Aorta (tissue), 5 donors: ENCODE data around the gene VASH2. TPM values are rescaled to one million over a fixed set of nuclear protein-coding genes. Genes with fewer than 3 reads are reported as not detected.
"Not testable (repeated sequence)": the region's sequence is repeated elsewhere in the genome, so short reads cannot be mapped to it uniquely, and the experiment has no call there.

Source experiments
- ATAC-seq: fragments of 200-7000 bp; cut with Tn5 transposase; one replicate; pipeline ENCODE4 v1.9.1; 2022; ENCODE audit warnings: moderate library complexity; ENCODE audit not compliant: low FRiP score
- DNase-seq, 2 donors: peaks; one replicate each; pipeline ENCODE4 v3.0.0-alpha.2; 2020
- H3K27ac ChIP-seq, 2 donors: one replicate each; pipeline ENCODE4 v1.5.1; 2013; ENCODE audit warnings: low read length in 2 of 2, mild to moderate bottlenecking in 2 of 2, moderate library complexity in 2 of 2, control low read depth in 1 of 2, inconsistent platforms in 1 of 2, low read depth in 1 of 2
- H3K27me3 ChIP-seq, 2 donors: one replicate each; pipeline ENCODE4 v1.6.1; 2013; ENCODE audit warnings: control low read depth in 1 of 2, low read length in 1 of 2, mild to moderate bottlenecking in 1 of 2, moderate library complexity in 1 of 2; ENCODE audit not compliant: insufficient read depth in 2 of 2, control insufficient read depth in 1 of 2
- H3K36me3 ChIP-seq, 2 donors: one replicate each; pipeline ENCODE4 v1.6.1; 2013; ENCODE audit warnings: control low read depth in 1 of 2, low read length in 1 of 2, mild to moderate bottlenecking in 1 of 2; ENCODE audit not compliant: insufficient read depth in 2 of 2, control insufficient read depth in 1 of 2
- H3K4me1 ChIP-seq, 2 donors: one replicate each; pipeline ENCODE4 v1.6.1; 2013; ENCODE audit warnings: low read length in 2 of 2, control low read depth in 1 of 2, mild to moderate bottlenecking in 1 of 2, moderate library complexity in 1 of 2; ENCODE audit not compliant: insufficient read depth in 2 of 2, control insufficient read depth in 1 of 2
- H3K4me3 ChIP-seq, 2 donors: one replicate each; pipeline ENCODE4 v1.5.1; 2013; ENCODE audit warnings: low read length in 2 of 2, control low read depth in 1 of 2, mild to moderate bottlenecking in 1 of 2
- H3K9me3 ChIP-seq: one replicate; pipeline ENCODE4 v1.6.1; 2013; ENCODE audit warnings: mild to moderate bottlenecking, low read length; ENCODE audit not compliant: control insufficient read depth
- WGBS, 2 donors: extraction: QIAGEN DNeasy Blood & Tissue Kit; methylation state at CpG; one replicate each; pipeline ENCODE4 v1.1.7; 2013; 5-methylcytosine and 5-hydroxymethylcytosine counted together
- intact Hi-C, 2 donors: fragments of 100-400 bp; cut with DNase I; formaldehyde crosslinking; loops; one replicate each; pipeline versions ENCODE4 v1.14.2 to v1.15.0; 2022
- long read RNA-seq, 2 donors: library from polyadenylated mRNA; unstranded; transcript quantifications; one replicate each; pipeline ENCODE4 v2.0.0, GENCODE V29; 2020 to 2021
- polyA plus RNA-seq, 2 donors: library from polyadenylated mRNA; stranded (reverse); fragments of 200-250 nt; gene quantifications; one replicate each; pipeline ENCODE4 v1.2.3, GENCODE V29; 2013
- total RNA-seq, 2 donors: library from RNA; stranded (reverse); fragmentation: NEBNext Ultra II Directional; extraction: Animal tissue kit (Norgen Biotek cat#: 25700); gene quantifications; one replicate each; pipeline ENCODE4 v1.2.1, GENCODE V29; 2021
- donor health status: healthy with polysubstance abuse.
- donor health status: Bipolar disorder and iron deficiency.
- donor health status: DM: no; HTN: no; CAD: no.
- donor health status: DM: no; HTN: no; CAD: no.
- donor health status: DM: yes; HTN: yes; CAD: no.

The VASH2 gene
- total RNA-seq (1 to 10 TPM in 1 of 2 donors, under 1 TPM in 1; 0.29 to 1.8 TPM), polyA plus RNA-seq (under 1 TPM; 0.26 to 0.38 TPM)
- long read RNA-seq, donor 1 = 0 reads
- long read RNA-seq, donor 2 = 0 reads

- peak within 1 kb of the TSS; percentile 60 to 74 for H3K4me3 ChIP-seq
- peak; percentile 87 to 94 for DNase-seq
Observed at GRCh38 chr1:212950243-212951125, at the start of gene VASH2. Gene VASH2 (plus strand): TSS chr1:212950541. CDS start chr1:212951543, 1,002 bp downstream.

GRCh38 chr1:212901290-212901689 is 49.1 kb upstream of the VASH2 start:
- H3K27ac ChIP-seq = no peak overlapping the region

More at GRCh38 chr1:212950243-212951125, at the start of gene VASH2:
- peak; percentile 96 for ATAC-seq
- Histone ChIP-seq H3K4me1 (no peaks in the 10 kb centered on the region), H3K27me3 (no peaks in the 10 kb centered on the region), H3K27ac (no peak within 1 kb of the TSS), H3K9me3 (no peaks in the 10 kb centered on the region), H3K36me3 (no peaks in the 10 kb centered on the region)
- 0% methylated on average over 51 to 61 of the region's 61 CpGs for WGBS, 2 donors
- intact Hi-C loops = no loop called here

GRCh38 chr1:212902054-212902453 is 48.3 kb upstream of the VASH2 start:
- H3K4me1 ChIP-seq = no peaks in the 10 kb centered on the region
- peaks cover under 1 to 5% of the 10 kb centered on the region in 2 donors for H3K36me3 ChIP-seq
- DNase-seq (no peak), ATAC-seq (no peak)
- WGBS, 2 donors = 96 to 97% methylated on average over 3 of the region's 3 CpGs
- H3K9me3 ChIP-seq = peaks cover 4% of the 10 kb centered on the region
- intact Hi-C loops = no loop called here
- H3K4me3 ChIP-seq = no peak overlapping the region
- H3K27ac ChIP-seq = no peak overlapping the region
- no peaks in the 10 kb centered on the region for H3K27me3 ChIP-seq

More at GRCh38 chr1:212901290-212901689, 49.1 kb upstream of the VASH2 start:
- 90 to 91% methylated on average over 2 of the region's 2 CpGs for WGBS, 2 donors
- no peak for DNase-seq
- intact Hi-C loops = no loop called here
- Histone ChIP-seq H3K4me3 (no peak overlapping the region), H3K27me3 (no peaks in the 10 kb centered on the region), H3K9me3 (peaks cover 4% of the 10 kb centered on the region), H3K4me1 (no peaks in the 10 kb centered on the region), H3K36me3 (peaks cover 3 to 5% of the 10 kb centered on the region in 2 donors)
- ATAC-seq = no peak

GRCh38 chr1:212903664-212904063 is 46.7 kb upstream of the VASH2 start:
- Histone ChIP-seq H3K4me3 (no peak overlapping the region), H3K27ac (no peak overlapping the region), H3K27me3 (no peaks in the 10 kb centered on the region), H3K4me1 (no peaks in the 10 kb centered on the region), H3K9me3 (peaks cover 1% of the 10 kb centered on the region), H3K36me3 (peaks cover 0 to under 1% of the 10 kb centered on the region in 2 donors)
- intact Hi-C loops = no loop called here
- ATAC-seq (no peak), DNase-seq (no peak)
- WGBS, 2 donors = 42 to 46% methylated on average over 1 of the region's 1 CpG

GRCh38 chr1:212908071-212908470 is 42.3 kb upstream of the VASH2 start:
- H3K9me3 ChIP-seq, DNase-seq, H3K4me3 ChIP-seq, ATAC-seq, H3K4me1 ChIP-seq, H3K36me3 ChIP-seq, intact Hi-C loops, H3K27ac ChIP-seq, H3K27me3 ChIP-seq: not testable (repeated sequence)
- whole genome bisulfite sequencing, 2 donors = 68 to 71% methylated on average over 12 of the region's 12 CpGs

GRCh38 chr1:212908971-212909370 is 41.4 kb upstream of the VASH2 start:
- H3K9me3 ChIP-seq = no peaks in the 10 kb centered on the region
- H3K27me3 ChIP-seq = no peaks in the 10 kb centered on the region
- H3K36me3 ChIP-seq = no peaks in the 10 kb centered on the region
- H3K4me3 ChIP-seq = no peak overlapping the region
- H3K27ac ChIP-seq = no peak overlapping the region
- 89 to 91% methylated on average over 2 of the region's 3 CpGs for WGBS, 2 donors
- no peaks in the 10 kb centered on the region for H3K4me1 ChIP-seq
- no peak for ATAC-seq
- DNase-seq = no peak
- intact Hi-C loops = no loop called here

GRCh38 chr1:212909652-212910063 is 40.7 kb upstream of the VASH2 start:
- no peak for ATAC-seq
- no peak overlapping the region for H3K27ac ChIP-seq
- intact Hi-C loops = no loop called here
- no peak overlapping the region for H3K4me3 ChIP-seq
- no peaks in the 10 kb centered on the region for H3K9me3 ChIP-seq
- no peaks in the 10 kb centered on the region for H3K27me3 ChIP-seq
- 88 to 96% methylated on average over 3 of the region's 3 CpGs for WGBS, 2 donors
- no peaks in the 10 kb centered on the region for H3K4me1 ChIP-seq
- no peaks in the 10 kb centered on the region for H3K36me3 ChIP-seq
- no peak for DNase-seq

- H3K27ac ChIP-seq, H3K27me3 ChIP-seq, H3K36me3 ChIP-seq, H3K9me3 ChIP-seq, H3K4me1 ChIP-seq, ATAC-seq, DNase-seq, H3K4me3 ChIP-seq, intact Hi-C loops: not testable (repeated sequence)
- WGBS, 2 donors = 71 to 77% methylated on average over 8 of the region's 10 CpGs
Observed at GRCh38 chr1:212910213-212910612, 40.1 kb upstream of the VASH2 start.

- intact Hi-C loops, DNase-seq, H3K9me3 ChIP-seq, ATAC-seq, H3K27ac ChIP-seq, H3K36me3 ChIP-seq, H3K4me3 ChIP-seq, H3K27me3 ChIP-seq, H3K4me1 ChIP-seq: not testable (repeated sequence)
- 88 to 95% methylated on average over 2 to 3 of the region's 3 CpGs for WGBS, 2 donors
Observed at GRCh38 chr1:212913638-212914037, 36.7 kb upstream of the VASH2 start.
